ENCODE results near the gene CDH4.
"Not testable (repeated sequence)": the region's sequence is repeated elsewhere in the genome, so short reads cannot be mapped to it uniquely, and the experiment has no call there.

CDH4 gene

GRCh38 chr20:61443443-61444126 lies 191.5 kb downstream of the CDH4 start:
- DNase-seq: no peak

- no peak for DNase-seq
These were observed 192.6 kb downstream of the CDH4 start for GRCh38 chr20:61444637-61445036.

GRCh38 chr20:61445138-61445537 lies 193.1 kb downstream of the CDH4 start:
- DNase-seq: no peak

- no peak for DNase-seq
These were observed 193.7 kb downstream of the CDH4 start for GRCh38 chr20:61445741-61446140.

- no peak for DNase-seq
These were observed 195.9 kb downstream of the CDH4 start for GRCh38 chr20:61447952-61448351.

GRCh38 chr20:61448386-61448785 lies 196.3 kb downstream of the CDH4 start:
- DNase-seq: no peak

- no peak for DNase-seq
These were observed 197.1 kb downstream of the CDH4 start for GRCh38 chr20:61449057-61449609.

GRCh38 chr20:61449916-61450315 lies 197.9 kb downstream of the CDH4 start:
- DNase-seq: no peak

- no peak for DNase-seq
These were observed 198.5 kb downstream of the CDH4 start for GRCh38 chr20:61450549-61450948.

GRCh38 chr20:61451009-61451408 lies 198.9 kb downstream of the CDH4 start:
- DNase-seq: no peak

- DNase-seq: no peak
These were observed 199.9 kb downstream of the CDH4 start for GRCh38 chr20:61451953-61452352.

GRCh38 chr20:61453219-61453618 lies 201.2 kb downstream of the CDH4 start:
- DNase-seq: no peak

GRCh38 chr20:61453623-61454022 lies 201.6 kb downstream of the CDH4 start:
- not testable (repeated sequence) for DNase-seq

- no peak for DNase-seq
These were observed 202.0 kb downstream of the CDH4 start for GRCh38 chr20:61454053-61454452.

- DNase-seq: no peak
These were observed 203.6 kb downstream of the CDH4 start for GRCh38 chr20:61455508-61456215.

- no peak for DNase-seq
These were observed 205.7 kb downstream of the CDH4 start for GRCh38 chr20:61457725-61458124.

GRCh38 chr20:61458146-61458746 lies 206.2 kb downstream of the CDH4 start:
- DNase-seq: no peak

- no peak for DNase-seq
These were observed 207.2 kb downstream of the CDH4 start for GRCh38 chr20:61459266-61459665.

- no peak for DNase-seq
These were observed 207.6 kb downstream of the CDH4 start for GRCh38 chr20:61459705-61460104.

GRCh38 chr20:61460261-61461052 lies 208.4 kb downstream of the CDH4 start:
- no peak for DNase-seq

- no peak for DNase-seq
These were observed 209.4 kb downstream of the CDH4 start for GRCh38 chr20:61461461-61461860.

GRCh38 chr20:61464307-61465303 lies 212.5 kb downstream of the CDH4 start:
- DNase-seq: no peak

Measured in NCI-H1436 (cell line).